Iris pigment epithelial cell (primary cell): Measurements from ENCODE around the gene SAMD10.

Experiments used
- DNase-seq: peaks from one replicate; pipeline ENCODE4 v3.0.0-alpha.2; 2011; ENCODE audit warnings: low read depth

The SAMD10 gene

DNA sequence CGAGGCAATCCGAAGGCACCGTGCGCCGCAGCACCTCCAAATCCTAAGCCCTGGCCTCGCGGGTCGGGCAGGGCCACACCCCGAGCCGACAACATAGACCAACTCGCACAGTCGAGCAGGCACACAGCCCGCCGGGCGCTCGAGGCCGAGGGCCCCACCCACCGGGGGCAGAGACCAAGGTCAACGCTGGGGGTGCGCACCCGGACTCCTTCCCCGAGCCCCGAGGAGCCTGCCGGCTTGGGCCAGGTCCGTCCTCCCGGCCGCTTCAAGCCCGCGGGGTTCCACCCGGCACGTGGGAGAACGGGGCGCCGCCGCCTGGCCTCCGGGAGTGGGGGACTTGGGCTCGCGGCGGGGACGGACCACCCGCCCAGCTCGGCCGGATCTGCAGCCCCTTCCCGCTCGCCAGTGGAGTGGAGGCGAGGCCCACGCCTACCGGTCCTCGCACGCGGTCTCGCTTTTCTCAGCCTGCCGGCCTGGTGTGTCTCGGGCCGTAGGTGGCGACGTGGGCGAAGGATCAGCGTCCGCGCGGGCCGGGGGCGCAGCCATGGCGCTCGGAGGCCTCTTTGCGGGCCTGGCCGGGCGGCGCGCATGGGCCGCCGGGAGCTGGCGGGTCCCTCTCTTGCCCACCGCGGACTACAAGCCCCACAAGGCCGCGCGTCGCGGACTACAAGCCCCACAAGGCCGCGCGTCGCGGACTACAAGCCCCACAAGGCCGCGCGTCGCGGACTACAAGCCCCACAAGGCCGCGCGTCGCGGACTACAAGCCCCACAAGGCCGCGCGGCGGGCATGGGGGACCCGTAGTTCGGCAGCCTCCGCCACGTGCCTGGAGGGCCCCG, 23.4 kb downstream of the SAMD10 start, which contains the start of gene UCKL1:
Gene UCKL1, minus strand, starts transcription at position 590 of the 837 bp plus-strand sequence. Its CDS starts 44 bp downstream, at position 546.
- peak; percentile 92 for DNase-seq

DNA sequence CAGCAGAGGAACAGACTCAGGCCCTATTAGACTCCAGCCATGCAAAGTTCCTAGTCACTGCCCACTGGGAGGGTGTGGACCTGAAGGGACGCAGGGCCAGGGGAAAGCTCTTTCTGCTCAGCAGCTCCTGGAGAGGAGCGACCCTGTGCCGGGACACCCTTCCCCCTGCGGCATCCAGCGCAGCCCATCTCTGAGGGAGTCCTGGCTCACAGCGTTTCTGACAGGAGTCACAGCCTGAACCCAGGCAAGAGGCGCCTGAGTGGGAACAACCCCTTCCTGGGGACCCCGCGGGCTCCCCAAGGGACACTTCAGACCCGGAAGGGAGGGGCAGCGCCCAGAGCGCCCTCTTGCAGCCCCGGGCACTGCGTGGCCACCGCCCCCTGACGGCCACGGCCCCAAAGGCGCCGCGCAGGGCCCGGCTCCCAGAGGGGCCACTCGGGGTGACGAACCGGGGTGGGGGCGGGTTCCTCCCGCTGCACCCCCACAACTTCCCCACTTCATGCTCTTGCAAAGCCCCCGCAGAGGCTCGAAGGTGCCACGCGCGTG, 24.1 kb downstream of the SAMD10 start:
- DNase-seq, result no peak

DNA sequence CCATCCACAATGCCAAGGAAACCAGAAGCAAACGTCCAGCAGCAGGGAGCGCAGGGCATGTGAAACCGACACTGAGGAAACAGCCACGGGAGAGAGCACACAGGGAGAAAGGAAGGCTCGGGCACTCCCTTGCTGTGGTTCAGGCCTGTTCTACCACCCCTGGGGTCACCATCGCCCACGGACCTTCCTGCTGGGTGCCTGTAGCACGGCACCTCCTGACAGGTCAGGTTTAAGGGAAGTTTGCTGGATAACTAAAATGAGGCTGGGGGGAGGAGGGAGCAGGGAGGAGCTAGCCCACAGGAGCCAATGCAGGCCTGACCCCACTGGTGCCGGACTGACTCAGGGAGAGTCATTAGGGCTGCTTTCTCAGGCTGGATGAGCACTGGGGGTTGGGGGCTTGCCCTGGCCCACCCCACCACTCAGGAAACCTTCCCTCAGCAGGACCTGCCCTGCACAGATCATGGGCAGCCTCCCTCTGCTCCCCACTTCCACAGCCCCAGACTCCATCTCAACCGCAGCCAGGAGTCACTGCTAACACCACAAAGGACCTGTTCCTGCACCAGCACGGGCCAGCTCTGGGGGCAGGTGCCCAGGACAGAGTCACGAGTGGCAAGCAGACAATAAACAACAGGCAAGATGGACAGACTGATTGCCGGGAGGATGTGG, 25.5 kb downstream of the SAMD10 start:
- DNase-seq, result no peak

DNA sequence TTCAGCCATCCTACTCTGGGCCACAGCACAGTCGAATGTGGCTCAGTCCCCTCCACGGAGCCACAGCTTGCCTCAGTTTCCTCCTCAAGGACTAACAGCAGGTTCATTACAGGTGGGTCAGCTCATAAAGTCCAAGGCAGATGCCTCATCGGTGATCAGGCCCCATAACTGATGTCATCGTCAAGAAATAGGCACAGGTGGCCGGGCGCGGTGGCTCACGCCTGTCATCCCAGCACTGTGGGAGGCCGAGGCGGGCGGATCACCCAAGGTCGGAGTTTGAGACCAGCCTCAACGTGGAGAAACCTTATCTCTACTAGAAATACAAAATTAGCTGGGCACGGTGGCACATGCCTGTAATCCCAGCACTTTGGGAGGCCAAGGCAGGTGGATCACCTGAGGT, 26.7 kb downstream of the SAMD10 start:
- DNase-seq, result no peak

DNA sequence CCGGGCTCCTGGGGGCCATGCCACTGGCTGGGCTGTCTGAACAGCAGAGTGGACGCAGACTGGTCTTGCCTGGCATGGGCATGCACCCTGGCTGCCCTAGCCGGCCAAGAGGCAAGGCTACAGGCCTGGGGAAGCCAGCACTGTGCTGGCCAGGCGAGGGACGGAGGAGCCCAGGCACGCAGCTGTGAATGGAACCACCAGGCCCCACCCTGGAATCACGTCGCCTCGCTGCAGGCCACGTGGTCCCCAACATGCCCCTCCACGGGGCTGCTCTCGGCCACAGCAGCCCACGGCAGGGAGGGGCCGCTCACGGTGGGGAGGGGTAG, 27.3 kb downstream of the SAMD10 start:
- no peak for DNase-seq

DNA sequence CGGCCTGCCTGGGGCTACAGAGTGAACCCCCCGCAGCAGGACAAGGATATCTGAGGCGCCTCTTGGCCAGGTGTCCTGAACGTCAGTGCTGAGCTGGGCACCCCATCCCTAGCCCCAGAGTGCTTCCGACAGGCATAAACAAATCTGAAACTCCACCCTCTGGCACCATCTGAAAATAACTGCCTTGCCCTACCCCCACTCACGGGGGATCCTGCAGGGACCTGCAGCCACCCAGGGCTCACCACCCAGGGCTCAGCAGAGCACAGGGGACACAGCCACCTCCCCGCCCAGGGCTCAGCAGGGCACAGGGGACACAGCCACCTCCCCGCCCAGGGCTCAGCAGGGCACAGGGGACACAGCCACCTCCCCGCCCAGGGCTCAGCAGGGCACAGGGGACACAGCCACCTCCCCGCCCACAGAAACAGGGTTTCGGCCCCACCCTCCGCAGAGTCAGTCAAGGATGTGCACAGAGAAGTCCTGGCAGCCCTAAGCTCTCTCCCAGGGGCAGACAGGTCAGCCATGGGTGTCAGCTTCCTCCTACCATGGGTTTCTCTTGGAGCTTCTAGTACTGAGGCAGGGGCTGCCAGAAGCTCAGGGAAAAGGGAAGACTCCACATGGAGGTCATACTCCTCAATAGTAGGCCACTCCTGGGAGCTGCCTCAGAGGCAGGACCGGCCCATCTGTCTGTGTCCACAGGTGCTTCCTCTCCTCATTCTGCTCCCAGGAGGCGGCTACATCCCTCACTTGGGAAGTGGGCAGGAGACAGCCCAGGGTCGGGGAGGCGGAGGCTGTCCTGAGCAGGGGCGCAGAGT, 27.8 kb downstream of the SAMD10 start:
- no peak for DNase-seq

DNA sequence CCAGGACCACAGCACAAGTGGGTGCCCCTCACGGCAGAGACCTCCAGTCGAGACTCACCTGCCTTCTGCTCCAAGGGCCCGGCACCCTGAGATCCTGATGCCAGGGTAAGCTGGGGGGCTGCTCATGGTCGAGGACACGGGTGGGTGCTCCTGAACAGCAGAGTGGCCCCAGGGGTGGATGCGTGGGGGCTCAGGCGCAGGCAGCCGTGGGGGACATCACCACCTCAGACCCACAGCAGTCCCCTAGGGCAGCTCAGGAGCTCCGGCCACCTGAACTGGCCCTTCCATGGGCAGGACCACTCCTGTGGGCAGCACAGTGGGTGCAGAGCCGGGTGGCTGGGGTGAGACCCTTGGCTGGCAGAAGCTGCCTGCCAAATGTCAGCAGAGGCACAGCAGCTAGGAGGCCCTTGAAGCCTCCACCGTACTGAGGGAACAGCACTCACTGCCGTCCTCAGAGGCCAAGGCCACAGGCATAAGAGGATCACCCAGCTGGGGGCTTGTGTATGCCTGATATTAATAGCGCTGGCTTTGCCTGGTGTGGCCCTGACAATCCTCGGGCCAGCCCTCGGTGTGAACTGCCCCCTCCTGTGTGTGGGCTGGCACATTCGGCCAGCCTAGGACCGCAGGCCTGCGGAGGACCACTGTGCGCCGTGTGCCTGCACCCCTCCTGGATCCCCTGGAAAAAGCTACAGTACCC, 28.6 kb downstream of the SAMD10 start:
- no peak for DNase-seq

DNA sequence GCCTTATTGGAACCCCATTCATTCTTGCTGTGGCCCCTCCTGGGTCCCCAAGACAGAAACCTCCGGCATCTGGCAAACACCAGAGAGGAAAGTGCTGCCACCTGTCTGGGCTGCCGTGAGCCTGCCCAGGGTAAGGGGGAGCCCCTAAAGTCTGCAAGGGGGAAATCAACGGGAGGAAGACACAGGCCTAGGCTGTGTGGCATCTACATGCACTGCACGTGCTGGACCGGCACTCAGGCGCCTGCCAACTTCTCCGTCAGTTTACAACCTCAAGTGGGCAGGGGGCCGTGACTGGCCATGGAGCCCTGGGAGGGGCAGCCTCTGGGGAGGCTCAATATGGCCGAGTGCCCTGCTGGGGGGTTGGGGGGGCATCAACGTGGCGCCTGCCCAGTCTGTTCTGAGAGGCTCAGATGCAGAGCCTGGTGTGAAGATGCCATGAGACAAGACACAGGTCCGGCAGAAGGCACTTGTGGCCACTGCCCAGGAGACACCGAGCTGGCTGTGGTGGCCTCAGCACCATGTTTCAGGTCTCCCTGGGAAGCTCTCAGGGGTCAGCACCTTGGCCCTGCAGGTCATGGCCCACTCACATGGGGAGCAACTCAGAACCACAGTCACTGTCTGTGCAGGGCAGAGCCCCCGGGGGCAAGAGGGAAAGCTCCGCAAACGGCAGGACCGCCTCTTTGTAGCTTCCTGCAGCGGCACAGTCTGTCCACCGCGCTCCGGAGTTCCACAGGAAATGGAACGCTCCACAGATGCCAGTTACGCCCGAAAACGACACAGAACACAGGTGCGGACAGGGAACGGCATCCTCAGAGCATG, 31.6 kb downstream of the SAMD10 start:
- no peak for DNase-seq

DNA sequence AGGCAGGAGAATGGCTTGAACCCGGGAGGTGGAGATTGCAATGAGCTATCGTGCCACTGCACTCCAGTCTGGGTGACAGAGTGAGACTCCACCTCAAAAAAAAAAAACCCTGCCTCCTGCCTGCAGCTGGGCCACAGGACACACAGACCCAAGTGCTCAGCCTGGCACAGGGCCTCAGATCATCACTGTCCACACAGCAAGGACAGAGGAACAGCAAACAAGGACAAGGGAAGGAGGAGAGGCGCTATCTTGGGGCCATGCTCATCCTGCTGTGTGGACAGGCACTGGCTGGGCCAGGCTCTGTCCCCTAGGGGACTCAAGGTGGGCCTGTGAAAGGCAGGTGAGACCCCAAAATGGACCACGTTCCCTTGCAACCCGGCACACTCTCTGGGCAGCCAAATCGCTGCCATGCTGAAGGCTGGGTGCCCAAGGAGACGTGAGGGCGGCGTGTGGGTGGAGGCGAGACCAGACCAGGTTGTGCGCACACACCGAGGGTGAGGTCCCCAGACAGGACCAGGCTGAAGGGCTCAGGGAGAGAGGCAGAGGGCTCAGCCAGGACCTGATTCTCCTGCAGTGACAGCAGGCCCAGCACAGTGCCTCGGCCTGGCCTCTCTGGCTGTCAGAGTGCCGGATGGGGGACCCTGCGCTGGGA, 32.3 kb downstream of the SAMD10 start:
- no peak for DNase-seq

DNA sequence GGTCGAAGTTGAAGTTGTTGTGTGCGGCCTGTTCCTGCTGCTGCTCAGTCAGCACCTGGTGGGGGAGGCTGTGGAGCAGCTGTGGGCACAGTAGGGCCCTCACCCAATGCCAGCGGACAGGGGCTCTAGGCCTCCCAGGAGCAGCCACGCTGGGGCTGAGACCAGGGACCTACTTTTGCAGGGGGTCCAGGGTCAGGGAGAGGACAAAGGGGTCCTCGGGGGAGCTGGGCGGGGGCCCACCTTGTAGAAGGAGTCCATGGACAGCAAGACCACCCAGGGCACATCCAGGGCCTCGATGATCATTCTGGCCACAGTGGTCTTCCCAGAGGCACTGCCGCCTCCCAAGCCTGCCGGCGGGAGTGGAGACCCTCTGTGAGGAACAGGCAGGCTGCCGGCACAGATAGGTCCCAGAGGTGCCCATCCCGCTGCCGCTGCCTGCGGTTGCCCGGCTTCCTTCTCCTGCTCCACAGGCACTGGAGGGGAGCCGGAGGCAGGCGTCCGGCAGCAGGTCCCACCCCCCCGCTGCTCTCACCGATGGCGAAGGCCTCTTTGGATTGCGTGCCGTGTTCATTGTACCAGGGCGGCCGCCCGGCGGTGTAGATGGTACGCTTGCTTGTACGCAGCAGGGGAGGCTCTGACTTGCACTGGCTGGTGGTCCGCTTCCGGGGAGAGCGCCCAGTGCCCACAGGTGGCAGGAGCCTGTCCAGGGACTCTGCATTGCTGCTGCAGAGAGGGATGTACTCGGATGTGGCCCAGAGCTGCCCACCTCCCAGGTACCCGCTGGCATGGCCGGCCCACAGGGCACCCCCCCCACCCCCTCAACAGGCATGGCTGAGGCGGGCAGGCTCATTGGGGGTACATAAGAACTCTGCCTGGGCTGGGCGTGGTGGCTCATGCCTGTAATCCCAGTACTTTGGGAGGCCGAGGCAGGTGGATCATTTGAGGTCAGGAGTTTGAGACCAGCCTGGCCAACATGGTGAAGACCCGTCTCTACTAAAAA, 33.2 kb downstream of the SAMD10 start:
- no peak for DNase-seq

DNA sequence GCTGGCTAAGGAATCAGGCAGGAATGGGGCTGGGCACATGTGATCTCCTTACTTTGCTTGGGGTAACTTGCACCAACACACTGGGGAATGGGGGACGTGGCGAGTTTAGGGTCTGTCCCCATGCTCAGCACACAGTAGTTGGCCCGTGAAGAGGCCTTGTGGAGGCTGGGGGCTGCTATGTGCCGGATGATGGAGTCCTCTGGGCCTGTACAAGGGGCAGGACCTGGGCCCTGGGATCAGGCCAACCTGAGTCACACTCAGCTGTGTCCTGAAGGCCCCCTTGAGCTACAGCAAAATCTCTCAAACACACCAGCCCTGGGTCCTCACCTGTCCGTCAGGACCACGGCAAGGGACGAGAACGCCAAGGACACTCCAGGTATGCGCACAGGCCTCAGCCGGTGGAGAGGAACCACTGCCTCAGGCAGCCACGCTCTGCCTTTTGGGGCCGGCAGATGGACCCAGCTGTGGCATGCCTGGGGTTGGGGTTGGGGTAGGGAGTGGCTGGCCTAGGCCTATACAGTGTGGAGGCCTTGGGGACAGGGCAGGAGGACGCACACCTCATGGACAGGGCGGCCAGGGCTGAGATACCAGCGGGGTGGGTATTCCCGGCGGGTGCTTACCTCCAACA, 34.3 kb downstream of the SAMD10 start:
- no peak for DNase-seq

DNA sequence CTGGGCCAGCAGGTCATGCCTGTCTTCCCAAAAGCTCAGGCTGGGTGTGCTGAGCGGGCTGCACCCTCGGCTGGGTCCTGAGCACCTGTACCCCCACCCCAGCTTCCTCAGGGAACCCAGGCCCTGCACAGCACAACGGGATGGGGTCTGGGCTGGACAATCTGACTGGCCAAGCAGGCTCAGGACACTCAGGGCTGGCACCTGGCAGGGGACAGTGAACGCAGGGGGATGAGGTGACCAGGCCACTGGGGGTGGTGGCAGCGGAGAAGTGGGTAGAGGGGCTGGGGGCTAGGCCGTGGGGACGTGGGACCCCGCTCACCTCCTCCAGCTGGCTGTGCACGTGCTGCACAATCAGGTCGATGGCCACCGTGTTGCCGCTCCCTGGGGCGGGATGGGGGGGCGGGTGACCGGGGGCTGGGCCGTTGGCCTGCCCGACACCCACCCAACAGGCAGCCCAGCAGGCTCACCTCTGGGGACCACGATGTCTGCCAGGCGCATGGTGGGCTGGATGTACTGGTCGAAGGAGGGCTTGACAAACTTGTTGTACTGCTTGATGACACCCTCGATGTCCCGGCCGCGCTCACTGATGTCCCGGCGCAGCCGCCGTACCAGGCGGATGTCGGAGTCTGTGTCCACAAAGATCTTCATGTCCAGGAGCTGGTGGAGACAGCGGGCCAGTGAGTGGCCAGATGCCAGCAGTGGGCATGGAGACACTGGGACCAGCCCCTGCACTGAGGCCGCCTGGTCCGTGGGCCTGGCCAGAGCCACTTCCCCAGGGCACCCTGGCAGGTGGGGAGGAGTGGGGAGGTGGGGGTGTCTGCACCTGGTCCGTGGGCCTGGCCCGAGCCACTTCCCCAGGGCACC, 35.1 kb downstream of the SAMD10 start:
- DNase-seq, result no peak

DNA sequence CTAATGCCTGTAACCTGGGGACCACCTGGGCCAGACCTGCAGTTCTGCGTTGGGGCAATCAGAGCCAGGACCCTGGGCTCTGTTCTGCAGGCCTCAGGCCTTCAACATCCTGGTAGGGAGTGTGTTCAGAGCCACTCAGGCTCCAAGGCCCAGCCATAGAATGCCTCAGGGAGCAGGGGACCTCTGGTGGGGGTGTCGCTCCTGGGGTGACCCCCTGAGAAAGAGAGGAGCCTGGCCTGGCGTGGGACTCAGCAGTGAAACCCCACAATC, 35.7 kb downstream of the SAMD10 start:
- DNase-seq, result no peak

DNA sequence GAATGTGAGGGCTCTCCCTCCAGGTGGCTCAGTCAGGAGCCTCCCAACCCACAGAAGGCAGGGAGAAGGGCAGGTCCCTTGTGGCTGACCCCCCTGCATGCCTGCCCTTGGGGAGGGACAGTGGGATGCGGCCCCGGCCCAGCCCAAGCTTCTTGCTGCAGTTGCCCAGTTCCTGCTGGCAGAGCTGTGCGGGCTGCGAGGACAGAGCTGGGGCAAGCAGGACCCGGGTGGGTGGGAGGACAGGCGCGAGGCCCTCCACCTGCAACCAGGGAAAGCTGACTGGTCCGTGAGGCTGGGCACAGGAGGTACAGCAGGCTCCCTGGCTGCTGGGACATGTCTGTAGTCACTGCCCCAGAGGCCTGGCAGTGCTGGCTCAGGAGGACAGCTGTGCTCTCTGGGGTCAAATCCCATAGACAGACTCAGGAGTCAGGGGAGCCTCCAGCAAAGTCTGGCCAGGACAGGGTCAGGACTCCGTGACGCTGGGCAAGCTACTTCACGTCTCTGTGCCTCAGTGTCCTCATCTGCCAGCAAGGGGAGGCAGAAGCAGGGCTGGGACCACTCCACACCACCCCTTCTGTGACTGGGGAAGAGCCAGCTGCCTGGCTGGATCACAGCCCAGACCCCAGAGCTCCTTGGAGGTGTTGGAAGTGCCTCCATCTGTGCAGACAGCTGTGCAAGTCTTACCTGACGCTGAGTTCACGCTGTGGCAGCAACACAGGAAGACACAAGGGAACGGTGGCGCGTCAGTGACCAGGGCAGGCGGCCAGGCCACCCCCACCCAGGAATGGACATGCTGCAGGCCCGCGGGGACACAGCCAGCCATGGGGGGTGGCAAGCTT, 36.3 kb downstream of the SAMD10 start:
- no peak for DNase-seq

DNA sequence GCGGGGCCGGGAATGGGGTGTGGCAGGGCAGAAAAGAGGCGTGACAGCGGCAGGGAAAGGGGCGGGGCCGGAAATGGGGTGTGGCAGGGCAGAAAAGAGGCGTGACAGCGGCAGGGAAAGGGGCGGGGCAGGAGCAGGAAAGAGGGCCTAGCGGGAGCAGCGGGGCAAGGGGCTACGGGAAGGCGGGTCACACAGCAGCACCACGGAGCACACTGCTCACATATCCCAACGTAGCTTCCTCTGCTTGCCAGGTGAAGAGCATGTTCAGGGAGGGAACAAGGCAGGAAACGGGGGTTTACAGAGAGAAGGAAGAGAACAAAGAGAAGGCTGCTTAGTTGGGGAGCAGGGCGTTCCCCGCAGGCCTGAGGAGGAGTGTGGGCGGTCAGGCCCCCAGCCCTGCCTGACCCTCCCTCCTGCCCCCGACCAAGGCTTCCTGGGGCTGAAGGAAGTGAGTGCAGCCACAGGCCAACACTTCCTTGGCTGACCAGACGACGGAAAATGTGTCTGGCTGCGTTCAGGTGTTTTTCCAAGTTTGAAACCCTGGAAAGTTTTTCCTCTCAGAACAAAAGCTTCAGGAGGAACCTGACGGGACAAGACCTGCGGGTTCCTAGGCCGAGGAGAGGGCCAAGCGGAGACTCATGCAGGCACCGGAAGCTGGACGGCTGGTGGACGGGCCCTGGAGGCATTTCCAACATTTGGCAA, 37.0 kb downstream of the SAMD10 start:
- DNase-seq, result peak; percentile 56

DNA sequence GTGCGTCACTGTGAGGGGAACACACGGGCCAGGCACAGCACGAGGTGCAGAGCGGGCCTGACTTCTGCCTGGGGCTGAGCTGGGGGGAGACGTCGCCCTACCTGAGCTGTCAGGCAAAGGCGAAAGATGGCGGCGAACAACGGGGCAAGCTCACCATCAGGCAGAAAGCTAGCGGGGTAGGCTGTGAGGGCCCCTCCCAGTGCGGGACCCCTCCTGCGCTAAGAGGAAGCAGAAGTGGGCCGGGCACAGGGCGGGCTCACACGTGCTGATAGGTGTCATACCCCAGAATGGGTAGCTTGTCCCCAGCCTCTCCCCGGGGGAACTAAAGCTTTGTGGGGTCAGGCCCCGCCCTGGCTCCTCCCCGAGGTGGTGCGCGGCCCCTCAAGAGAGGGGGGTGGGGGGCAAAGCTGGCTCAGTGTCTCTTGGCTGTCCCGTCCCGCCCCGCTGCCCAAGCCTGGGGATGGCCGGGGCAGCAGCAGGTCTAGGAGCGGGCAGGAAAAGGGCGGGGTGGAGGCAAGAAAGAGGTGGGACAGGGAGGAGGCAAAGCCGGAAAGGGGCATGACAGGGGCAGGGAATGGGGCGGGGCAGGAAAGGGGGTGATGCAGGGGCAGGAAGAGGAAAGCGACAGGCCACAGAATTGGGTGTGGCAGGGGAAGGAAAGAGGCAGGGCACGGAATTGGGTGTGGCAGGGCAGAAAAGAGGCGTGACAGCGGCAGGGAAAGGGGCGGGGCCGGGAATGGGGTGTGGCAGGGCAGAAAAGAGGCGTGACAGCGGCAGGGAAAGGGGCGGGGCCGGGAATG, 38.0 kb downstream of the SAMD10 start:
- no peak for DNase-seq
